GM19324 (cell line): ENCODE data around the gene HIC1.
A peak's percentile ranks its signal among the peaks of the same experiment; 100 is the strongest.

Source experiments
- ATAC-seq: cut with Tn5 transposase; IDR thresholded peaks from one replicate; pipeline ENCODE4 v1.9.1; 2021; ENCODE audit warnings: mild to moderate bottlenecking, moderate library complexity; ENCODE audit not compliant: unreplicated experiment, low FRiP score

Gene HIC1

GRCh38 chr17:2074919-2075318 lies 20.0 kb downstream of the HIC1 start:
- no peak for ATAC-seq

- no peak for ATAC-seq
Observed at GRCh38 chr17:2075336-2076086, 20.6 kb downstream of the HIC1 start.

DNA sequence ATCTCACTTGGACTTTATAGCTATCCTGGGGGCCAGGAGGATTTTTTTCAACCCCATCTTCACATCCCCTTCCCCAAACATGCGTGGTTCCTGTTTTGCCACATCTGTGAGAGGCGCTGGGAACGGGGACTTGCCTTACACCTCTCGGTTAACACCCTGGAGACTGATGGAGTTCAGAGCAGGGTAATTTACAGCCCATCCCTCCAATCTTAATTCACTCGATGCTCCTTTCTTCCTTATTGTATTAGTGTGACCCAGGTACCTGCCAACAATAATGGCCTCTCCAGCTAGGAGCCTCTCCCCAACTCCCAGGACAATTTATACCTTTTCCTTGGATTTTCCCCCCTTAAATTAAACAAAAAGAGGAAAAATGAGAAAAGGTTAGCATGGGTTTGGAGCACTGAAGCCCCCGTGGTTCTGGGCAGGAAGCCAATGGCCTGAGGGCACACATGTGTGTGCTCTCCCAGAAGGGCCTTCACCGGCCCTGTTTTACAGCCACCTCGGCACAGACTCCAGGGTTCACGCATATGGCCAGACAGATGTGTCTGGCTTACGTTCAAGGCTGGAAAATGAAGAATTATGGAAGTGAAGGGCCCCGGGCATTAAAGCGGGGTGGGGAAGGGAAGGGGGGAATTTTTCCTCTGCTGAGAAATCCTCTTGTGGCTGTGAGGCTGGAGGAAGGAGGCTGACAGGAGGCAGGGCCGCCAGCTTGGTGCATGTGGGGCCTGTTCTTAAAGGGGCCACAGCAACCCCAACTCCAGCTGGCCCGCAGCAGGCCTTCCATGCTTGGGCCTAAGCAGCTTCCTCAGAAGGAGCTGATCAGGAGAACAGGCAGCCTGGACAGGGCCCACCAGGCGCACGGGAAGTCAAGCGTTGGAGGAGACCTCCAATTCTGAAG lies 21.4 kb downstream of the HIC1 start:
- ATAC-seq: no peak

DNA sequence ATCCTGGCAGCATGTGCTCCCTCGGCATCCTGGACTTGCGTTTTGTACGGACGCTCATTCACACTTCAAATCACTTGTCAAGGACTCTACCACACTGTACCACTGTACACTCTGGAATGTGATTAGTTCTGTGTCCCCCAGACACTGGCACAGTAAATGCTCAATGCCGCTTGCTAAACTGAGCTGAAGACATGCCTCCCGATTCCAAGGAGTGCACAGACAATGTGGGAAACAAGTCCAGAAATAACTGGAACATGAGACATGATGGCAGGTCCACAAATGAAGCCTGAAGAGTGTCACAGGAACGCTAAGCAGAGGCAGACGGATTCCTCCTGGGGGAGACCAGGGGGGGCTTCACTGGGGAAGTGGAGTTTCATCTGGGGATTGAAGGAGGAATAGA lies 22.1 kb downstream of the HIC1 start:
- no peak for ATAC-seq

- ATAC-seq: no peak
Observed at GRCh38 chr17:2081564-2081963, 26.7 kb downstream of the HIC1 start.

DNA sequence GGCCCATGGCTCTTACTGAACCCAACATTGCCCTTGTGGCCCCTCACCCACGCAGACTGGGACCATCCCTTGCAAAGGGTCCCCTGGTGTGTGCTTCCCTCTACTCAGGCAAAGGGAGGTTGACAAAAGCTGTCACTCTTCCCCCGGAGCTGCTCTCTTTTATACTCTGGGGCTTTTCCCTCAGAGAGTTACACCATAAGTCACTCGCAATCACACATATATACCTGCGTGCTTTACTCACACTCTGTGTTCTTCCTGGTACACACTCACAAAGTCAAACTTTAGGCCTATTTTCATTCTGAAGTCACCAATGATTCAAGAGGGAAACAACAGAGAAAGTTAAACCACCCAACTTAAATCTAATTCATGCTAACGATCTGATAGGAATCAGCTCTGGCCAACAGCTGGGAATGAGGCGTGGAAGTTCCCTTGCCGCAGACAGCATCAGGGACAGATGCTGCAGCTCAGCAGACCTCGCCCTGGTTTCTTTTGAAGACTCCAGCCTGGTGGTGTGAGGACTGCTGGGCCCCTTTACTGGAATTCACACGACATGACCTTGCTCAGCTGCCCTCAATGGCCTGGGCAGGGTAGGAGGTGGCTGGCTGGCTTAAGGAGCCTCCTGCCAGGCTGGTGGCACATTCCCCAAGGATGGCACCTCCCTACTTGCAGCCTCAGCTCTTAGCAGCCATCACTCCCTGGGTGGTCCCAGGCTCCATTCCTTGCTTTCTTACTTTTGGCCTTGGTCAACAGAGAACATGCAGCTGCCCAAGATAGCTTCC lies 27.3 kb downstream of the HIC1 start:
- no peak for ATAC-seq

- no peak for ATAC-seq
Observed at GRCh38 chr17:2083613-2084035, 28.7 kb downstream of the HIC1 start.

DNA sequence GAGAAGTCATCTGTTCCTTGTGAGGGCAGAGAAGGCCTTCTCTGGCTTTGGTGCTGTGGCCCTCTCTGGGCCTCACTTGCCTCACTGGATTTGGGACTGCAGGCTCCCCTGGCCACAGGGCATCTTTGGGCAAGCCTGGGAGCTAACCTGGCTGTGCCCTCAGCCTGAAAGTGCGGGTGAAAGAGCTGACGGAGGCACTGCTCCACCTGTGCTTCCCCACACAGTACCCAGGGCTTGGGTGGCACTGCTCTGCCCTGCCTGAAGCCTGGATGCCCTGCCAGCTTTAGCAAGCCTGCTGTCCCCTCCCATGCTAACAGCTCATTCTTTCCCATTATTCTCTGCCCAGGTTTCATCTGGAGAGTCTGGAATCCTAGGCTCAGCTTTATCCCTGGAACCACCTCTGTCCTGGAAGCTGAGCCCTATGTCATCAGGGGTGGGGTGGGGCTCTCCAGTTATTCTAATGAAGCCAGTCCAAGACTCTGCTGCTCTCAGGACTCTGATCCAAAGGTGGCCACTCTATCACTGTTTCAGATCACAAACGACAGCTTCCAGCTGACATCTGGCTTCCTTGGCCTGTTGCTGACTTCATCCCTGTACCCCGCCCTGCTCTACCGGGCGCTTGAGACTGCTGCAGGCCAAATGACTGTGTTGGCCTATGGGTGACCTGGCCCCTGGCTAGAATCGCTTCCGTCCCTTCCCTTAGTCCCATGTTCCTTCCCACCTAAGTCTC lies 29.3 kb downstream of the HIC1 start:
- no peak for ATAC-seq

DNA sequence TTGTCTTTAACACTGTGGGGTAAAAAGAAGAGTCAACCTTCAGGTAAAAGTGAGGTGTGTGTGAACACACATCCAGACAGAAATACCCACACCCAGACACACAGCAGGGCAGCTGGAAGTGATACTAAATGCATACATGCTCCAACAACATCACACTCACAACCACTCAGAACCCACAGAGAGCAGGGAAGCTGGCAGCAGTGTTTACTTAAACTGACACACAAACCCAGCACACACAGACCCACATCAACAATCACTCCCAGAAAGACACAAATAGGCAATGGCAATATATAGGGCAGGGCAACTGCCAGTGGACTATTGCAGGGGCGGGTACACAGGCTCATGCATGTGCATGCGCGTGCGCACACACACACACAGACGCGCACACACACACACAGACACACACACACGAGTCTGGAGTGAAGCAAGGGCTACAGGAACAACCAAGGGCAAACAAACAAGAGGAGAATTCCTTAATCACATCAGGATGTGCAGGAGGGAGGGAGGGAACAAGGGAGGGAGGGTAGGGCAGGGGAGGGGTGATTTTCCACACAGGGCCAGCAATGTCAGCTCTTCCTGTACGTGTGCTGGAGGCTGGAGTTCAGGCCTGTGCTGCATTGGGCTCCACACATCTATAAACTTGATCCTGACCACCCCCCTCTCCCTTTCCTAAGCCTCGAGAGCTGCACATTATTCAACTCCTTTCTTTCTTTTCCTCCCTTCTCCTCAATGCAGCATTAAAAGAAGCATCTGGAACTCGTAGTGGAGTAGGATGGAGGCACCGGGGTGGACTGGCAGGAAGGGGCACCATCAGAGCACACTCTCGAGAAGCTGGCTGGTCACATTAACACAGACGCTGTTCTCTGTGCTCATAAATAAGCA lies 30.1 kb downstream of the HIC1 start:
- no peak for ATAC-seq

- no peak for ATAC-seq
Observed at GRCh38 chr17:2085648-2085949, 30.7 kb downstream of the HIC1 start.

DNA sequence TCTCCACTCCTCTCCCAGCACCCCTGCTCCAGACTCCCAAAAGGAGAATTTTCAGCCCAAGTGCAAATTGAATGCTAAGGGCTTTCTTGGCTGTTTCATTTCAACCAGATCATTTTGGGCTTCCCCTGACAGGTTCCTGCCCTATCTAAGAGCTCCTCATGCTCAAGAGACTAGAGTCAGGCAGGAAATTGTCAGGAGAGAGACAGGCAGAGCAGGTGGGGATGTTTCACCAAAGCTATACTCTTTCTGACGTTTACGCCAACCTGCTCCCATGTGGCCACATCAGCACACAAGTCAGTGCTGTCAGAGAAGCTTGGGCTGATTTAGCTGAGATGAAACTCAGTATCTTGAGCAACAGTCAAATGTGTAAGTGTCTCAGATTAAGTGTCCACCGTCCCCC lies 31.4 kb downstream of the HIC1 start:
- no peak for ATAC-seq

GRCh38 chr17:2087597-2088211 lies 32.8 kb downstream of the HIC1 start:
- no peak for ATAC-seq

GRCh38 chr17:2089021-2089422 lies 34.1 kb downstream of the HIC1 start:
- ATAC-seq: peak; percentile 29

DNA sequence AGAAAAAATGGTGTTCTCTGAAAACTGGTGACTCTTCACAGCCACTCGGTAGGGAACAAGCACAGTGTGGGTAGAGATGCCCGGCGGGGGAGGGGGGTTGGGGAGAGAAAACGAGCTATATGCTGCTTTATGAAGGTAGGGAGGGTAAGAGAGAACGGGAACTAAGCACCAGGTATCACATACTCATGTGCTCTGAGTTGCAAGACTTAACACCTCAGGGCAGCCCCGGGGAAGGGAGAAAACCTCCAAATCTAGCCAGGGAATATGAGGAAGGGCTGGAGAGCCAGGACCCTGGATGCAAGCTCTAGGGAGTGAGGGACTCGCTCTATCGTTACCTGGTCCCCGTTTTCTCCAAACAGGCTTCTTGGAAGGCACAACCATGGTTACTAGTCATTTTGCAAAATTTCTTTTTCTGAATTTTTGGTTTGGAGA lies 35.3 kb downstream of the HIC1 start:
- no peak for ATAC-seq

GRCh38 chr17:2090804-2091534 lies 36.1 kb downstream of the HIC1 start:
- ATAC-seq: no peak

GRCh38 chr17:2092253-2092652 lies 37.4 kb downstream of the HIC1 start:
- ATAC-seq: no peak

GRCh38 chr17:2093349-2093748 lies 38.4 kb downstream of the HIC1 start:
- no peak for ATAC-seq

GRCh38 chr17:2094891-2095535 lies 40.1 kb downstream of the HIC1 start:
- no peak for ATAC-seq
